HG03108 (cell line): Measurements from ENCODE around the gene GRIK3.

Experiments
- ATAC-seq: cut with Tn5 transposase; IDR thresholded peaks from one replicate; pipeline ENCODE4 v1.9.1; 2021; ENCODE audit warnings: moderate library complexity; ENCODE audit not compliant: unreplicated experiment

GRIK3 gene

DNA sequence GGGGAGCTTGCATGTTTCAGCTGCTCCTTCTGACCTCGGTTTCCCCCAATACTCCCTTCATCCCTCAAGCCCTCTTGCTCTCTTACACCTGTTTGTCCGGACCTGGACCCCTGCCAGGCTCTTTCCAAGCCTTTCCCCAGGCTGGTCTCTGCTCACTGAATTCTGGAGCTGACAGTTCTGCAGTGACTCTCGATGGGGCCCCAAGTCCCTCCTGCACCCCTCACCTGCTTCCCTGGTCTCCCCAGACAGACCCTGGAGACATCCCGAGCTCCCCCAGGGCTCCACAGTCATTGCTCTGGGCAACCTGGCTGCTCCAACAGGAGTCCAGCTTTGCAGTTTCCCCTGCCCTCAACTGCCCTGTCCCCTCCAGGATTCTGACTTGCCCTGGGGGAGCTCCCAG, 198.6 kb downstream of the GRIK3 start:
- ATAC-seq: no peak

DNA sequence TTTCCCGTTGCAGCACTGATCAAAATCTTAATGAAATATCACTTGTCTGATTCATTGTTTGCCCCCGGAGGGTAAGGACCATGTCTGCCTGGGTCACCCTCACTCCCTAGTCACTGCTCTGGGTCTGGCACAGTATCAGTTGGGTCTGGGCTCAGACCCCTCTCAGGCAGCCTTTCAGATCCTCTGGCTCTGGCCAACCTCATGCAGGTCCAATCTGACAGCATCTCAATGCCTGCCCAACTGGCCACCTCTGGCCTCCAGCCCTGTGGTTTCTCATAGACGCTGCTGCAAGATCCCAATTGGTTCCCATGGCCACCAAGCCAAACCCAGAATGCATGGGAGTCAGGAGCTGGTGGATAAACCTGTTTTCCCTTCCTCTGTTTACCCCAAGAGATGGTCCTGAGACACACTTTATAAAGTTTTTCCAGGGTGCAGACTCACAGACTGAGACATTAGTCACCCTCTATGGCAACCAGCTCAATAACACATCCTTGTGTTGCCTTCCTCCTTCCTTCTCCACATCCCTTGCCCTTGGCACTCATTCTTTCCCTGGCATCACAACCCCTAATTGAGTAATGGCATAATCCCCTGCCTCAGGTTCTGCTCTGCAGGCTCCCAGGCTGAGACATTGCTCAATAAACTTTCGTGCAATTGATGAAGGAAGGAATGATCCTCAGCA, 199.2 kb downstream of the GRIK3 start:
- ATAC-seq: no peak

DNA sequence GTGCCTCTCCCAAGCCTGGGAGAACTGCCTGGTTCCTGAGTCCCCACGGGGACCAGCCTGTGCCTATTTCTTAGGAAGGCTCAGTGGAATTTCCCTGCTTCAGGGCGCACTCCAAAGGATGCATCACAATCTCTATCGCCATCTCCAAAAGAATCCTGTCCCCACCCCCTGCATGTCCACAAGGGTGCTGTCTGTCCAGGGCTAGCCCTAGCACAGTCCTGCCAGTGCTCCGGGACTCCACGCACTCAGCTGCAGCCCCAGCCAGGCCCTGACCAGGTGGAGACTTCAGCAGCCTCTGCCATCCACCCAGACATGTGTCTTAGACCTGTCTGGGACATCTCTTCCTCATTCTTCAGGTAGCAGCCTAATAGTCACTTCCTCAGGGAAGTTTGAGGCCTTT, 199.7 kb downstream of the GRIK3 start:
- ATAC-seq: no peak

DNA sequence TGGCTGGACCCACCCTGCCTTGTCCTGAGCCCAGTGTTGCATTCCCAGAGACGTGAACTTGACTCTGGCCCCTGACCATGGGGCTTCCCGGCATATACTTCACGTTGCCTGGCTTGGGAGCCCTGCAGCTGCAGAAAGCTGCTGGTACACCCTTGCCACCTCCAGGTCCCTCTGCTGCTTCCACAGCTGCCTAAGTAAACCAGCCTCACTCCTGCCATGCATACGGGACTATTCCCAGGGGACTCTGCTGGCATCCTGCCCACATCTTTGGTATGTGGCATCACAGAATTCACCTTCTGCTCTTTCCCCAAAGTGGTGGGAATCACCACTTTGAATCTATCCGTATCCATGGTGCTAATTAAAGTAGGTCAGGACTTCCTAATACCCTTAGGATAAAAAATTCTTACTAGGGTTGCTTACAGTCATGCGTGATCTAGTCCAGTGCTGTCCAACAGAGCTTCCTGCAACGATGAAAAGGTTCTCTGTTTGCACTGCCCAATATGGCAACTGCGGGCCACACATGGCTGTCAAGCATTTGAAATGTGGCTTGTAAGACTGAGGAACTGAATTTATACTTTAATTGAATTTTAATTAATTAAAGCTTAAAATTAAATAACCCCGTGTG, 203.0 kb downstream of the GRIK3 start:
- ATAC-seq: no peak

DNA sequence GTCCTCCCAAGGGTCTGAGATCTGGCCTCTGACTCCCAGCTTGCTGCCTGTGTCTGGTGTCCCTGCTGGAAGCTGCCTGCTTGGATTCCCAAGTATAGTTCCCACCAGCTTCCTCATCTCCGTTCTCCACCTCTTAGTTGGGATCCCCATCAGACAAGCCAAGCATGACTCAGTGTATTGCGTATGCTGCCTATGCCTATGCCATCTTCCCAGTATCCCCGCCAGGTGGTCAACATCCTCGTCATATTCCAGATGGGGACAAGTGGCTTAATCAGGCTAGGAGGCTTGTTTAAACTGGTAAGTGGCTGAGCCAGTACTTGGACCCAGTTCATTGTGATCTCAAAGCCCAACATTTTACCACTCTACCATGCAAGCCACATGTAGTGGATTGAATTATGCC, 204.4 kb downstream of the GRIK3 start:
- ATAC-seq: no peak

DNA sequence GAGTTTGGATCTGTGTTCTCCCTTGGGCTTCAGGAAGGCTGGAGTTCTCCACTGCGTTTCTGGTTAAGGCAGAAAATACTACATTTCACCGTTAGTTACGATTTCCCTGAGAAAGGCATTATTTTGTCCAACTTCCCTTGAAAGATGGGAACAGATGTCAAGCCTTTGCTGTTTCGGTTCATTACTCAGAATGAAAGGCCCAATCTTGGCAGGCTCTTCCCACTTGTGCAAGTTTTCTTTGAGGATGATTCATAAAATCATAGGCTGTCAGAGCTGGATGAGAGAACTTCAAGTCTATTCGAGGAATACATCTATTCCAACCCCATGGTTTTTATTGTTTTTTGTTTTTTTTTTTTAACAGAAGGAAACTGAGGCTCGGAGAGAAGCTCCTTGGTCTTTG, 205.2 kb downstream of the GRIK3 start:
- no peak for ATAC-seq

DNA sequence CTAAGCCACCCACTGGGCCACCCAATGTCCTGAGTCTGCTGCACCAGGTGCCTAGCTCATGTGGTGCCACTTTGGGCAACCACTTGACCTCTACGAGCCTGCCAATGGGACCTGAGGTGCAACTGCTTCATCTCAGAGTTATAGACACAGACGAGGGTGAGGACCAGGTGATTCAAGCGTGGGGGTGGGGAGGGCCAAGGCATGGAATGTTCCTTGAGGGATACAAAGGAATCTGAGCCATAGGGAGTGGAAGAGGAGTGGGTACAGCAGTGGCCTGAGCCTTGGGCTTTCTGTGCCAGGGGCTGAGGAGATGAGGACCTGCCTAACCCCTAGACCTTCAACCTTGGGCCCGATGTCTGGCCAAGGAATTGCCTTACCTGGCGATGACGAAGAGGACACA, 209.1 kb downstream of the GRIK3 start:
- ATAC-seq: no peak

DNA sequence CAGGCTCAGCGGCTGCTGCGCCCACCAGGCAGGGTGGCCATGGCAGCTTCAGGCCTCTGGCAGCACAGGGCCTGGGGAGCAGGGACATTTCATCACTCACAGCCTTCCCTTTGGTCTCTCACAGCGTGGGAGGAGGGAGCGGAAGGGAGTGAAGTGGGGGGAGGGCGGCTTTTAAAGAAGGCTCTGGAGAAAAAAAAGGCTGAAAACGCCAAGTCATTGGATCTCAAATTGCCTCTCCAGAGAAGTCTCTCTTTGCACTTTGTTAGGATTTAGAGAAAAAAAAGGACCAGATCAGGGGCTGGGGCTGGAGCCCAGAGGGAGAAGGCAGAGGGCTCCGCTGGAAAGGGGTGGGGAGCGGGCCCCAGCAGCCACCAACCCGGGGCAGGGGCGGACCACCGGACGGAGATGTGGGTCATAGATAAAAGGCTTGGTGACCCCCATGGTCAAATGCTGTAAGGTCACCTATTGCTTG, 209.9 kb downstream of the GRIK3 start:
- no peak for ATAC-seq

DNA sequence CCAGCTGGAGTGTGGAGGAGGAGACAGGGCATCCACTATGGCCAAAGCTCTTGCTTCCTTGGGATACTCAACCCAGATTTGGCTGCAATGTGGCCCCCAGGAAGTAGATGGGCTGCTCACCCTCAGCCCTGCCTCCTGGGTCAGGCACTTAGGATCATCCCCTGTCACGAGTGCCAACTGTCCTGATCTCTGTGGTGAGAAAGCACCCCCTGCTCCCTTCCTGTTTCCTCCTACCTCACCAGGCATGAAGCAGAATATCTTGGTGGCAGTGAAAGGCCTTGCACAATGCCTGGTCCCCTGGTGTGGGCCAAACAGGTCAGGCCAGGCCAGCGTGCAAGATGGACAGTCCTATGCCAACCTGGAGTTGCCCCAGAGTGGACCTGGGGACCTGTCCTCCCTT, 211.7 kb downstream of the GRIK3 start:
- no peak for ATAC-seq

DNA sequence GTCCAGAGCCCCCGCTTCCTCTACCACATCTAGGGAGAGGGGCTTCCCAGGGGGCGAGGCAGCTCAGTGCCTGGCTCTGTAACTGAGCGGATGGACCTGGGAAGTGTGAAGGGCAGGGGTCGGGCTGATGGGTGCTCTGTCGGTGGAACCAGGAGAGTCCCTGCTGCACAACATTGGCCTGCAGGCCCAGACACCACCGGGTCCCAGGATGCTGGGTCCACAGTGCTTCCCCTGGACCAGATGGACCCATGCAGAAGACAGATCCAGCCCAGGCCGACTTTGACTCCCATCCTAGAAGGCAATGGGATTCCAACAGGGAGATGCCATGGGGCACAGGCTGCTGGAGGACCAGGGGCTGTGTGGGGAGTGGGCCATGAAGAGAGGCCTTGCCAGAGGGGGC, 212.9 kb downstream of the GRIK3 start:
- ATAC-seq: no peak

DNA sequence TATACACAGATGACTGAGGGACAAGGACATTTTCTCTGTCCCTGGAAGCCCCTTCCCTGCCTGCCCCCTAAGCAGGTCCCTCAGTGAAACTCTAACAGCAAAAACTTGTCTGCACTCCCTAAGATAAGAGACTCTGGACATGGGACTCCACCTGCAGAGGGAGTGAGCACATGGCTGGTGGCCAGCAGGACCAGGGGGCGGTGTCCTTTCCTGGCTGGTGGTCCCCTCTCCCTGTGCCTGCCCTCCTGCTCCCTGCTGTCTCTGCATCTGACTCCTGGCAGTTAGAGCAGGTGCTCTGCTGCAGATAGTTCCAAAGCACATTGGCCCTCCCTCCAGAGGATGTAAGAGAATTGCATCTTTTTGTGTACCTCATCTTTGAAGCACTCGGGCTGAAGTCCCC, 215.5 kb downstream of the GRIK3 start:
- no peak for ATAC-seq

DNA sequence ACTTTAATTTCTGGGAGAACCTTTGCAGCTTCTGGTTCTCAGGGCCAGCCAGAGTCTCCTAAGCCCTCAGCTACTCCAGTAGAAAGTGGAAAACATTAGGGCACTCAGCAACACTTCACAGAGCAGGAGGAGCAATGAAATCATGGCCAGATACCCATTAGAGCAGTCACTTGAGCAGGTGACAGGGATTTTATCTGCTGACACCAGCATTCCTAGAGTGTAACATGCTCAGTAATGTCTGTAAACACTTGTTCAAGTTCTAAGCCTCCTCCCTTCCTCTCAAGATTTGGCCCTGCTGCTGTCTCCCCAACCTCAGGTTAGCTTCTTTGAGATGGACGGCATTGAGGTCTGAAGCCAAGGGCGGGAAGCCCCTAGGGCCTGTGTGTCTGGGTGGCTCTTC, 218.0 kb downstream of the GRIK3 start:
- ATAC-seq: no peak

DNA sequence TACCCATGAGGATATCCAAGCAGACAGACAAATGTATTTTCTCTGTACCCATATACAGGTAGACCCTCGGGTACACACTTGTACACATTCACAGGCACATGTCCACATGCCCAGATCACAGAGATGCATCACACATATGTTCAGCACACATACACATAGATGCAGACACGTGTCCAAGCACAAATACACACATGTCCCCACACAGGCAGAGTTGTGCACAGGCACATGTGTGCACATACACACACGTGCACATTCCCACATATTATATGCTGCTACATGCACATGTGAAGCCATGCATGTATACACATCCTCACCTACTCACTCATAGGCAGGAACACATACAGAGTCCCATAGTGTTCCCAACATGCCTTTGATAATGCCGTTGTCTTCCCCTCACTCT, 219.5 kb downstream of the GRIK3 start:
- no peak for ATAC-seq

DNA sequence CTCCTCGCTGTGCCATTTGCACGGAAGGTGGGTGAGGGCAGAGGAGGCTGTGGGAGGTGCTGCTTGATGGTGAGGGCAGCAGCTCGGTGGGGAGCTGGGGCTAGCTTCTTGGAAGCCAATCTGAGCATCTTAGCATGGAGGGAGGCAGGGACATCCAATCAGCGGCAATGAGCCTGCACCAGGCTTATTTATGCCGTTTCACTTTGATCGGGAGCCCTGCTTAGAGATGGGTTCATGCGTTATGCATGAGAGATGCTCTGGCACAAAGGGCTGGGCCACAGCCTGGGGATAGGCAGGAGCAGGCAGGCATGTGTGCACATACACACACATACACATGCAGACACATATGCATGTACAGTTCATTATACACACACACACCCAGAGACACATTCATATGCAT, 220.2 kb downstream of the GRIK3 start:
- no peak for ATAC-seq

DNA sequence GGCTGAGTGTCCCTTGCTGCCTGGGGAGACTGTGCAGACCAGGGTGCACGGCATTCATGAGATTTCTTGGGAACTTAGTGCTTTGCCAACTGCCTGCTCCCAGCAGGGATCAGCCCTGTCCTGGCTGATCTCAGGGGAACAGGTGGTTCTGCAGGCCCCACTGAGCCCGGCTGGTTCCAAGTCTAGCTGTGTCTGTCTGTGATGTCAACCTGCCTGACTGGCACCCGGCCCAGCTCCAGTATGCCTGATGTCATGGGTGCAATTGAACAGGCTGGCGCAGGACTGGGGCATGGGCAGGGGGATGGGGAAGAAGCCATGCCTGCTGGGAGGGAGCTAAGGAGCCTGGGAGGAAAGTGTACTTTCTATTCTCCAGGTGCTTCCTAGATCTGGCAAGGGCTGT, 227.1 kb downstream of the GRIK3 start:
- ATAC-seq: no peak

DNA sequence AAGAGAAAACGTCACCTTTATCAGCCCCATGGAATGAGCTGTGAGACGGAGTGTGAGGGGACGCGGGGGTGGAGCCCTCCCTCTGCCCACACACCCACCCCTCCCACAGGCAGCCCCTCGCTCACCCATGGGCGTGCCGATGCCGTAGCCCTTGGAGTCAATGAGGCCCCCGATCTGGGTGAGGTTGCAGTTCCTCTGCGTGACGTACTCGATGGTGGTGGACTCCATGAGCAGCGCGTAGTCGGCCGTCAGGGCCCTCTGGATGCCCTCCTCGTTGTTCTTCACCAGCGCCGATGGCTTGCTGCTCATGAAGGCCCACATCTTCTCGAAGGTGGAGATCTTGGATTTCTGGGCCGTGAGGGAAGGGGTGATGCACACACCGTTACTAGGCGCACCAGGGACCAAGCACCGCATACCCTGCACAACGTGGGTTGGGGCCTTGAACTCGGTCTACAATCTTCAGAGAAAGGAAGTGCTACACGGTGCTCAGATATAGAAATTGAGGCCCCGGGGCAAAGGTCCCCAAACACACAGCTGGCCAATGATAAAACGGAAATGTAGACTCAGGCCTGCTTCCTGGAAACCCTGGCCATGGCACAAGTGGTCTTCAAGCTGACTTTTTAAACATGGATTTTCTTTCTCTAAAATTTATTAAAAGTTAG, 228.2 kb downstream of the GRIK3 start:
- ATAC-seq: no peak

DNA sequence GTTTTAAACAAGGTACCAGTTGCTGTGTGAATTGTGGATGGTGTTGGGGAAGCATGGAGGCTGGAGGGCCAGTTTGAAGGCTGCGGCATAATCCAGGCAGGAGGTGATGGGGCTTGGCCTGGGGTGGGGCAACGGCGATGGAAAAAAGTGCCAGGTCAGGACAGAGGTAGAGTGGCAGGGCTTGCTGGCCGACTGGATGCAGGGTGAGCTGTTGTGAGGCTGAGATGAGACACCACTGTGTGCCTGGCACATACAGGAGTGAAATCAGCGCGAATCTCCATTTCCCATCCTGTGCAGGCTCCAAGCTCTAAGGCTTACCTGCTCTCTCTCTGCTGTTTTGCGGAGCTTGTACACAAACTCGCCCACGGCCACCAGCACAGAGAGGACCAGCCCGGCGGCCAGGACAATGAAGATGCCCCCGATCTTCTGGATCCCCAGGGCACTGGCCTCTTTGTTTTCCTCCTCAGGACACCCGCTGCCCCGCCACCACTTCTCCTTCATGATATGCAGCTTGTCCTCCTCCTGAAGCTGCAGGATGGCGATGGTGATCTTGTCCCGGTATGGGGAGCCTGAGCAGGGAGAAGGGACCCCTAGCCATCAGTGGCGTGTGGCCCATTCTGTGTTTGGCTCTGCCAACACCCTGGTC, 229.5 kb downstream of the GRIK3 start:
- ATAC-seq: no peak

DNA sequence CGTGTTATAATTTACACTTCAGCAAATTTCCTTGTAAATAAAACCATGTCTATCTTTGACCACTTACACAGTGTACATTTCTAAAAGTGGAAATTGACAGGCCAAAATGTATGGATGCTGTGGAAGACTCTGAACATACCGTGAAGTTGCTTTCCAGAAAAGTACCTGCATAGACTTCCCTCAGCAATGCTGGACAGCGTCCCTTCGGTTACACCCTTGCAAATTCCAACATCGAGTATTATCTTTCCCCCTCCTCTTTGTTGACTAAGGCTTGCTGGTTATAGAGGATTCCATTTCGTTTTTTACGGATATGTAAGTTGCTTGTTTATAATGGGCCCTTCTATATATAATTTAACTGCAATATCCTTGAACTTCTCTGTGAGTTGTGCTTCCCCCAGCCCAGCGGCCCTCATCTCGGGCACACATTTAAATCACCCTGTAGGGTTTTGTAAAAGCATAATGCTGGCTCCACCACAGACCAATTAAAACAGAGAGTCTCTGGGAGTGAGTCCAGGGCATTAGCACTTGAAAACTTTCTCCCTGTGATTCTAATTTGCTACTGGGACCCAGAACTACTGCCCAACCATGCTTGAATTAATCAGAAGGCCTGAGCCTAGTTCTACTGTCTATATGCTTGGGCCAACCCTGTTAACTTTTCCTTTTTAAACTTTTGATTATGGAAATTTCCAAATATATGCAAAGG, 230.3 kb downstream of the GRIK3 start:
- ATAC-seq: no peak

DNA sequence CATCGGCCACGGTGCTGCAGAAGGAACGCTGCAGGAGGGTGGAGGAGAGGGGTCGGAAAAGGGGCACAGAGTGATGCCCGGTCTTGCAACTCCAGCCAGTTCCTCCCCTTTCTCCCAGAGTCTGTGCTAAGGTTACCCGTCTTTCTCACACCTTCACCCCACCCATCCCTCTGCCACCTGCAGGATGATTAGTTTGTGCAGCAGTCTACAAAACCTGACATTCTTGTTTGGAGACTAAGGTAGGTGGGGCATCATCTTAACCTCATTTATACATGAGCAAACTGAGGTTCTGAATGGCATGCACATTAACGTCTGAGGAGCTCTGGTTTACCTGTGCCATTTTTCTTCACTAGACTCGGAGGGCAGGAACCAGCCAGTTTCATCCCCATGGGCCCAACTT, 232.3 kb downstream of the GRIK3 start:
- no peak for ATAC-seq

DNA sequence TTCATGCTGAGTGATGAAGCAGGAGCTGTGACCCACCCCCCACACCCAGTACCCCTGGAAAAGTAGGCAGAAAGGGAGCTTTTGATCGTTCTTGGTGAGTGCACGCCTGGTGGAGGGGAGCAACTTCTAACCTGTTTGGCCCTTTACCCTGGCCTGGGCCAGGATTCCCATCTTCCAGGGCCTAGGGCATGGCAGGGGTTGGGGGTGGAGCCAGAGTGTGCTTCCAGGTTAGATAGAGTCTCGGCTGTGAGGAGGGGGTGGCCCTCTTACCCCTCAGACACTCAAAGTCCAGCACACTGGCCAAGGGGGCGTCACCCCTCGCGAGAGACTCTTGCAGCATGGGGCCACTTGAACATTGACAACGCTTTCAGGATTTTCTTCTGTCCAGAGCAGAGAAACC, 236.6 kb downstream of the GRIK3 start:
- ATAC-seq: no peak

DNA sequence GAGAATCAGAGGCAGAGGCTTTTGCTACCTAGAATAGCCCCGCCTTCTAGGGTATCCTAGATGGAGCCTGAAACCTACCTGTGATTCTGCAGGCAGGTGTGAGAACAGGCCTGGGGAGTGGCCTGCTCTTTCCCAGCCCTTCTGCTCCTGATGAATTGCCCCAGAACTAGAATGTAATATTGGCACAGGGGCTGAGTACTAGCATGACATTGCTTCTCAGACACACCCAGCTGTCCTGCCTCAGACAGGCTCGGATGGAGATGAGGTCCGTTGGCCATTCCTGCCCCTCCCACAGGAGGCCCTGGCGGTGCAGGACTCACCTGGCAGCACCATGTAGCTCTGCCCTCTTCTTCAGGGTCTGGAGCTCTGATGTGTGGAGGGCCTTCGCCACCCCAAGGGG, 237.6 kb downstream of the GRIK3 start:
- no peak for ATAC-seq
